GM12875 (cell line): ENCODE results near the gene ENGASE.

Source experiments
- H3K4me3 ChIP-seq: one replicate; pipeline ENCODE4 v1.5.1; 2011; ENCODE audit warnings: low read depth, low read length, control low read depth
- TF ChIP-seq, protein P1 (sequence below): IDR thresholded peaks from 2 replicates; pipeline ENCODE4 v1.5.1; 2011; ENCODE audit warnings: low read depth, mild to moderate bottlenecking, control low read depth, inconsistent platforms, low read length, moderate library complexity, borderline replicate concordance; ENCODE audit not compliant: insufficient read depth

ENGASE gene

DNA sequence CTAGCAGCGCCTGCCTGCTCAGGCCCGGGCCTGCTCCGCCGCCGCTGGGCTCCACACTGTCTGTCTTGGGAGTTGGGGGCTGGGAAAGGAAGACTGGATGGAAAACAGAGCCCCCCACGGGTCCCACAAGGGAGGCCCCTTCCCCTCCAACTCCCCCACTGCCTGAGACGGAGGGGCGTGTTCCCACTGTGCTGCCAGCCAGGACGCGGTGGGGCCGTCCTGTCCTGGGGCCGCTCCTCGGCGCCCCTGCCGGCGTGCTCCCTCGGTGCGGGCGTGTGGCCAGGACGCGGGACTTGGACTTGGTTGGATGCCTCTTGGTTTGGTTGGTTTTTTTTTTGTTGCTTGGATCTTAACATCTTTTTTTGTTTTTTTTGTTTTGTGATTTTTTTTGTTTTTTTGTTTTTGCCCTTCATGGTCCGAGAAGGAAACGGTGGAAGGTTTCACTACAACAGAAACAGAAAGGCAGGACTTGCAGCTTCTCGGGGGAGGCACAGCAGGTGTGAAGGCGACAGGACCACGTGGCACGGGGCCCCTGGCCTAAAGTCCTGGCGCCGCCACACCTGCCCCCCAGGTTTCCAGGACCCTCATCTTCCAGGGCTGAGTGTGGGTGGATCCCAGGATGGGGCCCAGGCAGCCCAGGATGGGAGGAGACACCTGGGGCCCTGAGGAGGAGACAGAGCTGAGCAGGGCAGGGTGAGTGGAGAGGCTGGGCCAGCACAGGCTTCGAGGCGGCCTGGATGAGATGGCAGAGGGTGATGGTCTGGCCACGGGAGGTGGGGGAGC is 16.0 kb downstream of the ENGASE start:
- TF ChIP-seq, protein P1, sequence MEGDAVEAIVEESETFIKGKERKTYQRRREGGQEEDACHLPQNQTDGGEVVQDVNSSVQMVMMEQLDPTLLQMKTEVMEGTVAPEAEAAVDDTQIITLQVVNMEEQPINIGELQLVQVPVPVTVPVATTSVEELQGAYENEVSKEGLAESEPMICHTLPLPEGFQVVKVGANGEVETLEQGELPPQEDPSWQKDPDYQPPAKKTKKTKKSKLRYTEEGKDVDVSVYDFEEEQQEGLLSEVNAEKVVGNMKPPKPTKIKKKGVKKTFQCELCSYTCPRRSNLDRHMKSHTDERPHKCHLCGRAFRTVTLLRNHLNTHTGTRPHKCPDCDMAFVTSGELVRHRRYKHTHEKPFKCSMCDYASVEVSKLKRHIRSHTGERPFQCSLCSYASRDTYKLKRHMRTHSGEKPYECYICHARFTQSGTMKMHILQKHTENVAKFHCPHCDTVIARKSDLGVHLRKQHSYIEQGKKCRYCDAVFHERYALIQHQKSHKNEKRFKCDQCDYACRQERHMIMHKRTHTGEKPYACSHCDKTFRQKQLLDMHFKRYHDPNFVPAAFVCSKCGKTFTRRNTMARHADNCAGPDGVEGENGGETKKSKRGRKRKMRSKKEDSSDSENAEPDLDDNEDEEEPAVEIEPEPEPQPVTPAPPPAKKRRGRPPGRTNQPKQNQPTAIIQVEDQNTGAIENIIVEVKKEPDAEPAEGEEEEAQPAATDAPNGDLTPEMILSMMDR = no peak

DNA sequence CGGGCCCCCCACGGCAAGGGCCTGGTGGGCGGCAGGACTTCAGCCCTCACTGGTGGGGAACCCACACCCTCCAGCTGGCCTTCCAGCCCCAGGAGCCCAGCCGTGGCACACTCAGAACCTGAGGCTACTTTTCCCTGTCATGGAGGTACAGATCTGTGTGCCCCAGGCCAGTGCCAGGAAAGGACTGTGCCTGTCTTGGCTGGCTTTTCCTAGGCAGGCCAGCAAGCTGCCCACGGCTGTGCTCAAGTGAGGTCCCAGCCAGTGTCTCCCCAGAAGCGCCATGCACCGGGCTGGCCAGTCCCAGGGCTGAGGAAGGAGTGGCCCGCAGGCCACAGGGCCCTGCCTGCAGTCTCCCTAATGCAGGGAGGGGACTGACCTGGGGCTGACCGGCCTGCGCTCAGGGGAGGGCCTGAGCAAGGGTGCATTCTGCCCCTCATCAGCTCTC is 16.6 kb downstream of the ENGASE start:
- H3K4me3 ChIP-seq = no peak overlapping the region
- TF ChIP-seq, protein P1 = no peak

More for the DNA sequence above, 16.0 kb downstream of the ENGASE start:
- H3K4me3 ChIP-seq = no peak overlapping the region

DNA sequence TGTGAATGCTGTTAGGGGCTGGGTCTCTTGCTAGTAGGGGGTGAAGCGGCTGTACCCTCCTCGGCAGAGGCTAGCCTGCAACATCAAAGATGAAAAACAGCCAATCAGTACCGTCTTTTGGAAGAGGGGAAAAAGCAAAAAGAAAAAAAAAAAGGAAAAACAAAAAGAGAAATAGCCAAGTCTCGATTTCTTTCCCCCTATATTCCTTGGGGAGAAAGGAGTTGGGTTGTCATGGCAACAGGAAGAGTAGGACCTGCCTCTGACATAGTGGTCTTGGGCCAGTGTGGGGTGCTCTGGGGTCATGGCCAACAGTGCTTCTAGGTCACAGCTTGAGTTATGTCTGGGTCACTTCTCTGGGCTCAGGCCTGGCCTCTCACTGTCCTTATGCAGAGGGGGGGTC is 17.9 kb downstream of the ENGASE start:
- H3K4me3 ChIP-seq = no peak overlapping the region
- TF ChIP-seq, protein P1 = no peak

DNA sequence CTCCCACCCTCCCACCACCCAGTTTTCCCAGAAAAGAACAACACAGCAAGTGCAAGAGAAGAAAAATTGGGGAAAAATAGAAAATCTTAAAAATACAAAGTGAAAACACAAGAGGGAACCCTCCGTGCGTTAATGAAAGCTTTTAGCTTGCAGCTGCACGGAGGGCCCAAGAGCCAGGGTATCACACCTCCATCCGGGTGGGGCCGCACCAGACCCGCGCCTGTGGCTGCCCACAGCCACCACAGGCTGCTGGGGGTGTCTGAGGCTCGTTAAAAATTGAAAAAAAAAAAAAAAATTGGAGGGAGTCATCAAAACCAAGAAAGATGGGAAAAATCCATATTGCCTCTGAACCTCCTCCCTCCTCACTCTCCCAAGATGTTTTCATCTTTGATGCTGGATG is 18.6 kb downstream of the ENGASE start:
- TF ChIP-seq, protein P1 = no peak
- no peak overlapping the region for H3K4me3 ChIP-seq

DNA sequence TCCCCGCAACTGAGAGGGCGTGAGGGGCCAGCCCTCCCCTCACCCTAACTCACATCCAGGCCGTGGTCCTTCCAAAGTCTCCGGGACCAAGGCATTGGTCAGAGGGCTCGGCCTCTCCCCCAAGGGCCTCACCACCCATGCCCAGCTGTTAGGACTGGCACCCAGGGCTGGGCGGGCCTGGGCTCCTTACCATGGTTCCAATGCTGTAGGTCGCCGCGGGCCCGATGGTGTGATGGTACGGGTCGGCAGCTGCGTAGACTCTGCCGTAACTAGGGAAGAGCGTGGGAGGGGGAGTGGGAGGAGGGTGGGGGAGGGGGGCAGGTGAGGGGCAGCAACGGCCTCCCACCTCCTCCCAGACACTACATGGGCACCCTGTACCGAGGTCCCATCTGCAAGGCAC is 19.6 kb downstream of the ENGASE start:
- TF ChIP-seq, protein P1 = no peak
- H3K4me3 ChIP-seq = no peak overlapping the region

DNA sequence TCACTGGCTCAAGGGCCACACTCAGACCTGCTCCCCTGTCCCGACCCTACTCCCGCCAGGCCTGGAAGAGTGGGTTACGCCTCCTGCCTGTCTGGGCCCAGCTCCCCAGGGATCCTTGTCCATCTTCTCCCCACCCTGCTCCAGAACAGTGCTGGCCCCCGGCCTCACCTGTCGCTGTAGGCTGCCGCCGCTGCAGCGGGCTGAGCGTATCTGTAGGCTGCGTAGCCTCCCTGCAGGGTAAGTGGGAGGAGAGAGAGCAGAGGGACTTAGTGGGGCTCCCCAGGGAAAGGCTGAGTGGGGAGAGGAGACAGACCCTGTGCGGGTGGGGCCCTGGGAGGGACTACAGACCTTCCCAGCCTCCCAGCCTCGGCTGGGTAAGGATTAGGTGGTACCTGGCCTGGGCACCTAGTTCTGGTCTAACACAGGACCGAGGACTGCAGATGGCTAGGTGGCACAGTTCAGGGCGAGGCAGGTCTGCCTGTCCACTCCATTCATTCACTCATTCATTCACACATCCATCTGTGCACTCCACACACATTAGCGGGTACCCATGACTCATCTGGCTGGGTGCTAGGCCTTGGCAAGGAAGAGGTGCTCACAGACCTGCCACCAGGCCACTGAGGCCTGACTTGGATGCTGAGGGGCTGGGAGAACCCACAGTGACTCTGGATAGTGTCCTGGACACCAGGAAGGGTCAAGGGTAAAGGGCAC is 20.9 kb downstream of the ENGASE start:
- no peak overlapping the region for H3K4me3 ChIP-seq
- TF ChIP-seq, protein P1 = no peak

DNA sequence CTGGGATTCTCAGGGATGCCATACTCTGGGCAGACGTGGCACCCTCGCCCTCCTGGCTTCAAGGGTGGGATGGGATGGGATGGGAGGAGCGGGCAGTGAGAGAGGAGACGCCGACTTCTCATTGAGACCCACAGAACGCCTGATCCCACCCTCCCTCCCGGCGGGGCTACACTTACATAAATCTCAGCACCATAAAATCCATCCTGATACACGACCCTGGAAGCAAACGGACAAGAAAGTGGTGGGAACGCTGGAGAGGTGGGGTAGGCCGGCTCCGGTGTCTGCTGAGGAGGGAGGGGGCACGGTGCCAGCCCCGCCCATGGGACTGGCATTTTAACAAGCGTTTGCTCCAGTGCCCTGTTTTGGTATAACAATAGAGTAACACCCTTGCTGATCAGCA is 21.9 kb downstream of the ENGASE start:
- TF ChIP-seq, protein P1 = no peak

More for the DNA sequence above, 21.9 kb downstream of the ENGASE start:
- no peak overlapping the region for H3K4me3 ChIP-seq
